Activated CD4-positive, CD25-positive, alpha-beta regulatory T cell treated with anti-CD3 and anti-CD28 coated beads, Interleukin-2, amount 50 U/mL, for 24 hours (primary cell): Measurements from ENCODE around the gene MCU.
A peak's percentile ranks its signal among the peaks of the same experiment; 100 is the strongest.
"Not testable (repeated sequence)": the region's sequence is repeated elsewhere in the genome, so short reads cannot be mapped to it uniquely, and the experiment has no call there.

Source experiments
- ATAC-seq, 2 donors: fragments of 150-1000 bp; cut with Tn5 transposase; one replicate each; pipeline ENCODE4 v1.10.0; 2021; ENCODE audit warnings: mild to moderate bottlenecking in 1 of 2, moderate library complexity in 1 of 2

The MCU gene

DNA sequence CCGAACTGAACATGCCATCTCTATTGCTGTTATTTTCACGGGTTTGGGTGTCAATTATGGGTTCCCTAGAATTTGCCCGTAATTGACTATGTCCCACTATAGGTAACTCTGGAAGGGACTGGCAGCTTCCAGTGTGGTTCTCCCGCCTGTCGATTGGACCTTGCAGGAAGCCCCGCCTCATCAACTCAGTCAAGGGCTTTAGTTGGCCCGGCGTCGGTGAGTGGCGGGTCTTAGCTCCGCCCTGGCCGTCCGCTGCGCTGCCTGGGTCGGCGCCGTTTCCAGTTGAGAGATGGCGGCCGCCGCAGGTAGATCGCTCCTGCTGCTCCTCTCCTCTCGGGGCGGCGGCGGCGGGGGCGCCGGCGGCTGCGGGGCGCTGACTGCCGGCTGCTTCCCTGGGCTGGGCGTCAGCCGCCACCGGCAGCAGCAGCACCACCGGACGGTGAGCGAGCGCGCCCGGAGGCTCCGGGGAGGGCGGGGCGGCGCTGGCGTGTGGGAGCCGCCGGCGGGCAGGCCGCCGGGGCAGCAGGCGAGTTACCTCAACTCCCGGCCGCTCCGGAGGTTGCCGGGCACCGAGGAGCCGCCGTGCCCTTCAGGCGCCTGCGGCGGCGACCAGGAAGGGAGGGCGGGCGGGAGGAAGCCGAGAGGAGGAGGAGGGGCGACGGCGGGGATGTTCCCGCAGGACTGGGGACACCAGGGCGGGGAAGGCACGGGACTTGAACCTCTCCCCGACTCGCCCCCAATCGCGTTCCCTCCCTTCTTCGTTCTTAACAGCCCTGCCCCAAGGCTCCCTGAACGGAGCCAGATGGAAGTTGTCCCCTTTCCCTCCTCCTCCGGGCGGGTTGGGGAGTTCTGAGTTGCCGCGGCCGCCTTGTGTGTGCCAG, at the start of gene MCU:
Gene MCU, plus strand, starts transcription at position 281 of the 881 bp plus-strand sequence. Its CDS starts 9 bp downstream, at position 290.
- peak; percentile 98 for ATAC-seq

DNA sequence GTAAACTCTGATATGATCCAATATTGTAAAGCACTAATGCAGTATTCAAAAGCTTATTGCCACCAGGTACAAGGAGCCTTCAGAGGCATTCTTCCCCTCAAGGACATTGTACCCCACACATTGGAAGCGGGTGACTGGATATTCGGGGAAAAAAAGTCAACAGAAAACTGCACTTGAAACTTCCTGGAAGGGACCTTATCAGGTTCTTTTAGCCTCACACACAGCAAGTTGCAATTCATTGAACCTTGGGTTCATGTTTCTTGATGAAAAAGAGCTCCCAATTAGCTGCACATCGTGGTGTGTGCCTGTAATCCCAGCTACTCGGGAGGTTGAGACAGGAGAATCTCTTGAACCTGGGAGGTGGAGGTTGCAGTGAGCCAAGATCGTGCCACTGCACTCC, 49.6 kb upstream of the MCU start:
- no peak for ATAC-seq

- no peak for ATAC-seq
These were observed 46.6 kb upstream of the MCU start for GRCh38 chr10:72645263-72645858.

- ATAC-seq, result not testable (repeated sequence)
These were observed 45.0 kb upstream of the MCU start for GRCh38 chr10:72646971-72647370.

- no peak for ATAC-seq
These were observed 43.6 kb upstream of the MCU start for GRCh38 chr10:72648301-72648700.

- ATAC-seq, result no peak
These were observed 42.7 kb upstream of the MCU start for GRCh38 chr10:72649291-72649690.

DNA sequence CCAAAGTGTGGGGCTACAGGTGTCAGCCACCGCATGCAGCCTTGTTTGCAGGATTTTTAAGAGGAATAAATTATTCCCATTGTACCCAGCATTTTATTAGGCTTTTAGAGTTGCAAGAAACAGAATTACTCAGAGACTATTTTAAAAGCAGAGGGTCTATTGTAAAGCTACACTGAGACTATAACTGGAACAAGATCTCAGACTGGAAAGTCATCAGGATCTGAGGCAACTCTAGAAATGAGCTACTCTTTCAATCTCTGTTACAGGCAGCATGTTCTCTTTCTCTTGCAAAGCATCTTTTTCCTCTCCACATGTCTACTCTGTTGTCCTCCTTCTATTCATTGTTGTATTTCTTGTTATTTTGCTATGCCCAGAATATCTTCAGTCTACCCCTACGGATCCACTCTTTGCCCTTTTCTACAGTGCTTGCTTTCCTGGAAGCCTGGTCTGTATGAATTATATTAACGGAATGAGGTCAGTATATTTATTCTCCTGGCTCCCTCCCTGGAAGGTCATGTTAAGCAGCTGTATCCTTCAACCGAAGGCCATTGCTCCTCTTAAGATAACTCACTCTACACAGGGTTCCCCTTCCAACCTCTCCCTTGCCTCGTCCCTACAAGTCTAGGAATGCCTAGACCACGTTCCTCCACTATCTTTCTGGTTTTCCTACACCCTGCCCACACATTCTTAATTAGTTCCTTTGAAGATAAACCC, 38.4 kb upstream of the MCU start:
- ATAC-seq, result no peak

DNA sequence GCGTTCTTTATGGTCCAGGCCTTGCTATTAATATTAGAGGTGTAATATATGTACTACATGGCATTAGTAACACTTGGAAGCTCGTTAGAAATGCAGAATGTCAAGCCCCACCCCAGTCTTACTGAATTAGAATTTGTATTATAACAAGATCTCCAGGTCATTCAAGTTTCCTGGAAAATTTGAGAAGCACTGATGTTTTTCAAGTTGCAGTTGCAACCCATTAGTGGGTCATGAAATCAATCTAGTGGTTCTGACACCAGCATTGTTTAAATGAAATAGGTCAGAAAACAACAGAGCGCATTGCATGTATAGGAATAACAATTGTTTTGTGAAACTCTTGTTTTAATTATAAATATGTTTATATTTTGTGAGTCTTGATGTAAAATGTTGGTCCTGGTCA, 37.2 kb upstream of the MCU start:
- no peak for ATAC-seq

GRCh38 chr10:72658696-72659400, 33.1 kb upstream of the MCU start:
- ATAC-seq, result no peak

DNA sequence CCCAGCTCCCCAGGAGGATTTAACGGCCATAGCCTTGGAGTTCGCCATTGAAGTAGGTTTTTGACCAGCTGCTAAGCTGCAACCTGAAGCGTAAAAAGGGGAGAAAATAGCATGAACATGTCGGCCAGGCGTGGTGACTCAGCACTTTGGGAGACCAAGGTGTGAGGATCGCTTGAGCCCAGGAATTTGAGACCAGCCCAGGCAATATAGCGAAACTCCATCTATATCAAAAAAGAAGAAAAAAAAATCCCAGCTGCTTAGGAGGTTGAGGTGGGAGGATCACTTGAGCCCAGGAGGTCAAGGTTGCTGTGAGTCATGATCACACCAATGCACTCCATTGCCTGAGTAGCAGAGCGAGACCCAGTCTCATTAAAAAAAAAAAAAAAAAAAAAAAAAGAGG, 32.2 kb upstream of the MCU start:
- no peak for ATAC-seq

DNA sequence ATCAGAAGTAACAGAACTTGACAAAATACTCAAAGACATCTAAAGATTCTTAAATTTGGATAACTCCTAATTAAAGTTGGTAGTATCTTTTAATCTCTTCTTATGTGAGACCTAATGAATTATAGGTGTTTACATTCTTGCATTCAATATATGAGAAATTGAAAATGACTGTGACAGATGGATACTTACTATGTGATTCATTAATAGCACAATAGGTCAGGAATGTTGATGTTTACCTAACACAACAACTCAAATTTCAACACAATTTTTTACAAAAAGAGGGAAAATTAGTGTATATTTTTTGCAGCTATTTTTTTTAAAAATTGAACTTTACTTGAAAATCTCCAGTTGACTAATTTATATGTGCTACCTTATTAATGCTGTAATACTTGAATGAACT, 31.7 kb upstream of the MCU start:
- no peak for ATAC-seq

- no peak for ATAC-seq
These were observed 30.5 kb upstream of the MCU start for GRCh38 chr10:72661431-72661830.

GRCh38 chr10:72663971-72664370, 28.0 kb upstream of the MCU start:
- no peak for ATAC-seq

DNA sequence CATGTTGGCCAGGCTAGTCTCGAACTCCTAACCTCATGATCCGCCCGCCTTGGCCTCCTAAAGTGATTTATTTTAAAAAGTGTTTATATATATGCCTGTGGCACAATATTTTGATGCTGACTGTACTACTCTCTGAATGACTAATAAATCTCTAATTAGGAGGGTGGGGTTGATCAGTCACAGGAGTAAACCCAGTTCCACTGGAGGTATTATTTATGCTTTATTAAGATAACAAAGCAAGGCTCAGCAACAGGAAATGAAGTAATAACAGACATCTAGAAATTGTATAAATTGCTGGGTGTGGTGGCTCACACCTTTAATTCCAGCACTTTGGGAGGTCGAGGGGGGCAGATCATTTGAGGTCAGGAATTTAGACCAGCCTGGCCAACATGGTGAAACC, 26.0 kb upstream of the MCU start:
- no peak for ATAC-seq

DNA sequence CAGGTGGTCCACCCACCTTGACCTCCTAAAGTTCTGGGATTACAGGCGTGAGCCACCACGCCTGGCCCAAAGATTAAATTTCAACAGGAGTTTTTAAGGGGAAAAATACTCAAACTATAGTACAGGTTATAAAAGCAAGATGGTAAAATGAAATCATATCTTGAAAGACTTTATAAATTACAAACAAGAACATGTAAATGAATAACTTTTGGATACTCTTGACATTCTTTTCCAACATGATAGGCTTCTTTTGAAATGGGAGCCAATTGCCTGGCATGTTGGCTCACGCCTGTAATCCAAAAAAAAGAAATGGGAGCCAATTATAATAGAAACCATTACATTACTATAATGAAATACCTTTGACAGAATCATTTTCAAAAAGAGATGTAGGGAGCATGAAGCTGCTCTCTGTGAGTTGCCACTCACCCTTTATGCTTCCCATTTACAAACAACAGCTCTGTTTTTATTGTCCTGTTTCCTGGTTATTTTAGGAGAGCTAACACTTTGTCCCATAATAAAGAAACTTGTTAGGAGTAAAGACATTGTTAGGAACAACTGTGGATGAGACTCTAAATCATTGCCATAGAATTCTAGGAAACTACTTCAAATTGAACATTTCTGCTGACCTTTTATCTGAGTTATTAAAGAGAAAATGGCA, 24.6 kb upstream of the MCU start:
- no peak for ATAC-seq

DNA sequence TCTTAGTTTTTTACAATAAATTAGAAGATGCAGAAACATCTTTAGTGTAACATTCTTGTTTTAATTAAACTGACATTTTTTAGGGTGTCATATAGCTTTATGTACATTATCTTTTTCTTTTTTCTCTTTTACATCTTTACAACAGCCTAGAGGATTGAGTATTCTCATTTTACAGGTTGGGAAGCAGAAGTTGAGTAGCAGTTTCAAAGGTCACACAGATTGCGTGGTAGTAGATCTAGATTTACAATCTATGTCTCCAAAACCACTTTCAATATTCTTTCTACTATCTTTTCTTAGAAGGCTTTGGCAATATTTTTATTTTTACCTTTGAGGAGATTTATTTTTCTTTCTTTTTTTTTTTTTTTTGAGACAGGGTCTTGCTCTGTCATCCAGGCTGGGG, 18.7 kb upstream of the MCU start:
- no peak for ATAC-seq

GRCh38 chr10:72674174-72674573, 17.8 kb upstream of the MCU start:
- not testable (repeated sequence) for ATAC-seq

DNA sequence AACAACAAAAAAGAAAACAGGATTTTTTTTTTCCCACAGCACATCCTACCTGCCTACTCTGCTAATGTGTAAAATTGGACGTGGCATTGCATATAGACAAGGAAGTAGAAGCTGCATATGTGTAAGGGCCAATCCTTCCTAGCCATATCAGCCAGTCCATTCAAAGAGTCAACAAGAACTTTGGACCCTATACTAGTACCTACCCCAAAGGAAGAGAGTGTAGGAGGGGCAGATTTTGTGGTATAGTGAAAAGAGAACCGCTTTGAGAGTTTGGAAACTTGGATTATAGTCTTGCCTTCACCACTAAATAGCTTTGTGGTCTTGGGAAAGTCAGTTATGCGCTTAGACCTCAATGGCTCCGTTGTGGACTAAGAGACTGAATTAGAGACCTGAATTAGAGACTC, 12.1 kb upstream of the MCU start:
- no peak for ATAC-seq

DNA sequence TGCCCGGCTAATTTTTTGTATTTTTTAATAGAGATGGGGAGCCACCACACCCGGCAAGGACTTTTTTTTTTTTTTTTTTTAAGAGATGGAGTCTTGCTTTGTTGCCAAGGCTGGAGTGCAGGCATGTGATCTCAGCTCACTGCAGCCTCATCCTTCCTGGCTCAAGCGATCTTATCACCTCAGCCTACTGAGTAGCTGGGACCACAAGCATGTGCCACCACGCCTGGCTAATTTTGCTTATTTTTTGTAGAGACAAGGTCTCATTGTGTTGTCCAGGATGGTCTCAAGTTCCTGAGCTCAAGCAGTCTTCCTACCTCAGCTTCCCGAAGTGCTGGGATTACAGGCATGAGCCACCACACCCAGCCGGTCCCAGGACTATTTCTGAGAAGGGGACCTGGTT, 9.3 kb upstream of the MCU start:
- no peak for ATAC-seq

GRCh38 chr10:72685264-72685921, 6.5 kb upstream of the MCU start:
- no peak for ATAC-seq

- ATAC-seq, result not testable (repeated sequence)
These were observed 5.5 kb upstream of the MCU start for GRCh38 chr10:72686430-72686829.

DNA sequence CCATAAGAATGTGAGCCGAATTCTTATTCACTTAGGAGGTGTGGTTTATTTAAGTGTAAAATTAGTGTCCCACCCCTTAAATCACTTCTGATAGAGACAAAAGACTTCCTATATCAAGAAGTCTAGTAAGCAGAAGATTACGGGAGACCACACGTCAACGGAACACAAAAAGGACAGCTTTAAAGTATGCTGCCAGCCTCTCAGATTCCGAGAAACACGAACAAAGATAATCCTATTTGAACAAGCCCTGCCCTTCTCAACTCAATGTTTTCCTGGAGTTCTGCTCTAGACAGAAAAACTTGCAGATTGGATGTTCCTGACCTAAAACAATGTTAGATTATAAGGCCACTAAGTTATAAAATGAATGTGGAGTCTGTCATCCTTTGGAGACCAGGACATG, 4.9 kb upstream of the MCU start:
- no peak for ATAC-seq
